GM12865 (cell line): ENCODE results near the gene CHST13.

Experiments
- DNase-seq: peaks from one replicate; pipeline ENCODE4 v3.0.0; 2010; ENCODE audit warnings: low read depth
- H3K4me3 ChIP-seq: 2 replicates; pipeline ENCODE4 v1.5.1; 2011; ENCODE audit warnings: mild to moderate bottlenecking, low read depth, low read length, control low read depth
- CTCF ChIP-seq: IDR thresholded peaks from 2 replicates; pipeline ENCODE4 v1.5.1; 2011; ENCODE audit warnings: low read length, control low read depth, low read depth, inconsistent platforms; ENCODE audit not compliant: insufficient read depth; ENCODE audit errors: missing control alignments

Gene CHST13

GRCh38 chr3:126517986-126518778 is 5.8 kb upstream of the CHST13 start:
- no peak overlapping the region for H3K4me3 ChIP-seq
- DNase-seq: no peak
- TF ChIP-seq CTCF: no peak

DNA sequence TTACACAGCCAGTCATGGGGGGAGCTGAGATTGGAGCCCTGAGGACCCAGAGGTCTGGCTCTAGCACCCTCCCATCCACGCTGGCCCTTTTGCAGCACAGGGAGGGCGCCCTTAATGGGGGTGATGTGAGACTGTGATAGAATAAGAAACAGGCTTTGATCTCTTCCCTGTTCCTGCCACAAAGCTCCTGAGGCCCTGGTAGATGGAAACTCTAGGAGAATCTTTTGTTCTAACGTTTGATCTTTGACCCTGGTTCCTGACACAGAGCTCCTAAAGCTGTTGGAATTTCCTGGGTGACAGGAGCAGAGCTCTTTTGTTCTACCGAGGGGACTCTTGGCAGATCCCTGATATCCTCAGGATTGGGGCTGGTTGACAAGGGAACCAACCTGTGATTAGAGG is 5.2 kb upstream of the CHST13 start:
- no peak for DNase-seq
- no peak for TF ChIP-seq CTCF
- H3K4me3 ChIP-seq: no peak overlapping the region

DNA sequence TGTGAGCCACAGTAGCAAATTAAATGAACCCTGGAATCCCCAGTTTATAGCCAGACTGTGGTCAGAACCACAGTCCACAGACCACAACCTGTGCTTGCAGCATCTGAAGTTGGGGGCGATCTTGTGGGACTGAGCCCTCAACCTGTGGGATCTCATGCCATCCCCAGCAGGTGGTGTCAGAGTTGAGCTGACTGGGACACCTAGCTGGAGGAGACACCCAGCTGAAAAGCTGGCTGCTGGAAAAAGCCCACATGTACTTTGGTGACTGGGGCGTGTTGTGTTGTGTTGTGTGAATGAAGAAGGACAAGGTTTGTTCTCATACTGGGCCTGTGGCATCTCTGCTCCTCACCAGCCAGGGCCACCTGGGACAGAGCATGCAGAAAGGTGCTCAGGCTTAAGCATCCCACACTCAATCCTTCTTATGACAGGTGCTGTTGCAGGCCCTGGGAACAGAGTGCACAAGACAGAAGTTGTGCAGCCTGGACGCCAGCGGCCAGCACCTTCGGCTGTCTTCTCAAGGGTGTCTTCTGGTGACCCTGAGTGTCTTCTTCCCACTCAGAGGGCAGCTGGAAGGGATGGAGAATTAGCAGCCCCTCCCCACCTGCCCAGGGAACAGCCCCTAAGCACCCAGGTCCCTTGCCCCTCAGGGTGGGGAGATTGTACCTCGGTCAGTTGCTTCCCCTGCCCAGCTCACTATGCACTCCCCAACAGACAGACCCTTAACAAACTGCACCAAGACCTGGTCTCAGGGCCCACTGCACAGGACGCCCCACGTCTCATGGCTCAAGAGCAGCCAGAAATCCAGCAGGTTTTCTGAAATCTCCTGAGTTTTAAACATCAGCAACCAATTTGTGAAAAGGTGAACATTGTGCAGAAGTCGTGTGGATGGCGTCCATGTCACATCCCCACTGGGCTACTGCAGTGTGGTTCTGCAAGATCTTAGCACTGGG is 4.2 kb upstream of the CHST13 start:
- DNase-seq: no peak
- no peak overlapping the region for H3K4me3 ChIP-seq
- TF ChIP-seq CTCF: no peak

DNA sequence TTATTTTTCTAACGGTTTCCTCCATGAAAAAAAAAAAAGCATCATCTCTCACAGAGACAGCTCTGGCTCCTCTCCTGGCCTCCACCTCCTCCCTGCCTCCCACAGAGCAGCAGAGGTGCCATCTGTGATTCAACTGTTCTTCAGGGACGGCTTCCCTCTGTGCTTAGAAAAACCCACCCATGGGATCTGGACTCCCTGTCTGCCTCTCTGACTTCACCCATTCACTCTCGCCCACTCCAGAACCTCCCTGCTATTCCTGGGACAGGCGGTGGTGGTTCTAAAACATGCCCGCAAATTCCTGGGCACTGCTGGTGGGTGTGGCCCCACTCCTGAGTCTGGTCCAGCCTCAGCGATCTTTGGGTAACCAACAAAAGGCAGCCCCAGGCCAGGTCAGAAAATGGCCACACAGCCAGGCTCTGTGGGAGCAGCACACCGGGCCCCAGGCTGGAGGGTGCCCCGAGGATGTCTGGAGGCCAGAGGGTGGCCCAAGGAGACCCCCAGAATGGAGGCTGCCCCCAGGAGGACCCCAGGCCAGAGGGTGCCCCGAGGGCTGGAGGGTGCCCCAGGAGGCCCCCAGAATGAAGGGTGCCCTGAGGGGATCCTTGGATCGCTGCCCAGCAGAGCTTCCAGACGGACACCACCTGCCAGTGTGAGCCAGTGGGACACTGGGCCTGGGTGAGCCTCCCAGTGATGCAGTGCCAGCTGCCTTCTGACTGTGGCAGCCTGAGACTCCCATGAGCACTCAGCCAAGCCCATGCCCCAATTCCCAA is 2.6 kb upstream of the CHST13 start:
- no peak for DNase-seq
- no peak for TF ChIP-seq CTCF
- no peak overlapping the region for H3K4me3 ChIP-seq

DNA sequence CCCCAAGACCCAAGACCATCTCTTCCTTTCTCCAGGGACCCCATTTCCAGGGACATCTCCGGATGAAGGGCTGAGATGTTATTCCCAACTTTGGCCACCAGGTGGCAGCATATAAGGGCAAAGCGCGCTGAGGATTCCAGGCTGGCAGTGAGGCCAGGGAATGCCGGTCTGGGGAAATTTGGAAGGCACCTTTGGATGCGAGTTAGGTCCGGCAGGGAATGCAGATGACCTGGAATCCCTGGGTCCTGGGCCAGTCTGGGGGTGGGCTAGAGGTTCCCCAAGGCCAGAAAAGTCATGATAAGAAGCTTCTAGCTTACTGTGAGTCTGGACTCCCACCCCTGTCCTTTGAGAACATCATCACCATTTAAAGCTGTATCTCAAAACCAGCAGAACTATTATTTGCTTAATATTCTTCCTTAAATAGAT is 1.6 kb upstream of the CHST13 start:
- peak; percentile 76 for TF ChIP-seq CTCF
- DNase-seq: peak; percentile 16
- no peak overlapping the region for H3K4me3 ChIP-seq

DNA sequence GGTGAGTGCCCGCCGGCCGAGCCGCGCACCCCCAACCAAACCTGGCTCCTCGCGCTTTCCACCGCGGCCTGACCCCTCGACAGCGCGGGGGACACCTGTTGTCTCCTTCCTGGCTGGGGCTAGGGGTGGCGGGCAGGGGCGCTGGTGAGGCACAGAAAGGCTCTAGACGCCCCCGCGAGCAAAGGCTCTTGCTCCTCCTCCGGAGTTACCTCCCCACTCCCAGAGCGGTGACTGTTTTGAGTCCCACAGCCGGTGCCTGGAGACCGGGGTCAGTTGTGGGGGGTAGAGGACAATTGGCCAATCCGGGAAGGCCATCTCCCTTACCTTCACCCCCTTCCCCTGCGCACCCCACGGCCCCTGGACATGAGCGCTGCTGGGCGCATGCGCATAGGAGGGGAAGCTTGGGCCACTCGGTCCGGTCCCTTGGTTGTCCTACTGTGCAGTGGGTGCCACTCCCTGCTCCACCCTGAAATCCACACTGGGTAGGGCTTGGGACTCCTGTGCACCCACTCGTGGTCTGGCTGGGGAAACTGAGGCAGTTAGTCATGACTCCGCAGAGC is 554 bp downstream of the CHST13 start:
- DNase-seq: no peak
- TF ChIP-seq CTCF: no peak
- H3K4me3 ChIP-seq: no peak overlapping the region
